ENCODE results near the gene RNF19B. TPM values are rescaled to one million over a fixed set of nuclear protein-coding genes. Genes with fewer than 3 reads are reported as not detected.

The RNF19B gene
- total RNA-seq, 1 donor from 2014 or later = 33.7 TPM

- Histone ChIP-seq H3K27me3 (ENCODE audit: control insufficient read depth, insufficient read depth, low read length) (peaks cover 4% of the 10 kb centered on the region), H3K4me3 (ENCODE audit: low read depth, low read length) (no peak overlapping the region), H3K36me3 (ENCODE audit: control insufficient read depth, insufficient read depth, low read length) (no peaks in the 10 kb centered on the region)
- TF ChIP-seq CTCF (IDR thresholded peaks at IDR 0.05; ENCODE audit: insufficient read depth, low read length, poor library complexity, severe bottlenecking) = no peak
- DNase-seq (ENCODE audit: low read depth) = no peak
Observed at GRCh38 chr1:32895325-32896215, 69.0 kb downstream of the RNF19B start.

DNA sequence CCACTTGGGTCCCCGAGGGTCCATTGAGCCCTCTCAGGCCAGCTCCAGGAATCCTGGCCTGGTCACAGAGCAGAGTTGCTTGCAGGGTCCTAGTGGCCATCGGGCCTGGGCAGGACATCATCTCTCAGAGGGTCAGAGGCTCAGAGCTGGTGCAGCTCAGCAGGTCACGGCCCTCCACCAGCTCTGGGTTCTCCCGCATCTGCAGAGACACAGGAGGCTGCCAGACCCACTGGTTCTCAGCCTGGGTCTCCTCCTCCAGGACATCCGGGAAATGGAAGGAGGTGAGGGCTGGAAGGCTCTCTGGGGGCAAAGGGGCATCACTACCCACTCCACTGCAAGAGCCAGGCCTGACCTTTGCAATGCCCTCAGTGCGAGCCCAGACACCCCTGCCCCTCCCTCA, 69.9 kb downstream of the RNF19B start:
- Histone ChIP-seq H3K36me3 (ENCODE audit: control insufficient read depth, insufficient read depth, low read length) (no peaks in the 10 kb centered on the region), H3K27me3 (ENCODE audit: control insufficient read depth, insufficient read depth, low read length) (peaks cover 4% of the 10 kb centered on the region), H3K4me3 (ENCODE audit: low read depth, low read length) (no peak overlapping the region)
- no peak for TF ChIP-seq CTCF (IDR thresholded peaks at IDR 0.05; ENCODE audit: insufficient read depth, low read length, poor library complexity, severe bottlenecking)
- no peak for DNase-seq (ENCODE audit: low read depth)

DNA sequence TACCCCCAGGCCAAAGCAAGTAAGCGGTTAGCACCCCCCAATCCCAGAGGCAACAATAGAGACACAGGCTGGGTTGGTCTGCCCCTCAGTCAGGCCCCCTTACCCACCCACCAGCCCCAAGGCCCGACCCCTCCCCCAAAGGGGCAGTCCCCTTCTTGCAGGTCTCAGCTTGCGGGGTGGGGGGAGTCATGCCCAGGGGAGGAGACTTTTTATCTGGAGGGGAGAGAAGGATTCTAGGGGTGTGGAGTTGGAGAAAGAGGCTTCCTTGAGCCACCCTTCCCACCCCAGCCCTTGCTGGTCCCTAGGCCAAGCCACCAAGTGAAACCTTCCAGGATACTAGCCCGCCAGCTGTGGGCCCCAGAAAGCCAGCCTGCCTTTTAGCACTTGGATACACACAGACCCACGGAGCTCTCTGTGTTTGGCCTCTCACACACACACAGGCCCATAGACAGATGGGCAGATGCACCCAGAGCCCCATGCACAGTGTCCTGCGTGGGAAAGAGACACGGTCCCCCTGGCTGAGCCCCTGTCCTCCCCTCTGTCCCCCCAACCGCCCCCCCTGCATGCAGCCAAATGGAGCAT, 70.5 kb downstream of the RNF19B start:
- DNase-seq (ENCODE audit: low read depth) = no peak

GRCh38 chr1:32893198-32894018, 71.2 kb downstream of the RNF19B start:
- no peak for DNase-seq (ENCODE audit: low read depth)
- H3K36me3 ChIP-seq (ENCODE audit: control insufficient read depth, insufficient read depth, low read length) = no peaks in the 10 kb centered on the region
- TF ChIP-seq CTCF (IDR thresholded peaks at IDR 0.05; ENCODE audit: insufficient read depth, low read length, poor library complexity, severe bottlenecking) = peak; percentile 33
- H3K4me3 ChIP-seq (ENCODE audit: low read depth, low read length) = peak overlapping the region; percentile 44
- peaks cover 8% of the 10 kb centered on the region for H3K27me3 ChIP-seq (ENCODE audit: control insufficient read depth, insufficient read depth, low read length)

More for the DNA sequence above, 70.5 kb downstream of the RNF19B start:
- H3K4me3 ChIP-seq (ENCODE audit: low read depth, low read length) = no peak overlapping the region
- no peaks in the 10 kb centered on the region for H3K36me3 ChIP-seq (ENCODE audit: control insufficient read depth, insufficient read depth, low read length)
- TF ChIP-seq CTCF (IDR thresholded peaks at IDR 0.05; ENCODE audit: insufficient read depth, low read length, poor library complexity, severe bottlenecking) = no peak
- peaks cover 4% of the 10 kb centered on the region for H3K27me3 ChIP-seq (ENCODE audit: control insufficient read depth, insufficient read depth, low read length)

DNA sequence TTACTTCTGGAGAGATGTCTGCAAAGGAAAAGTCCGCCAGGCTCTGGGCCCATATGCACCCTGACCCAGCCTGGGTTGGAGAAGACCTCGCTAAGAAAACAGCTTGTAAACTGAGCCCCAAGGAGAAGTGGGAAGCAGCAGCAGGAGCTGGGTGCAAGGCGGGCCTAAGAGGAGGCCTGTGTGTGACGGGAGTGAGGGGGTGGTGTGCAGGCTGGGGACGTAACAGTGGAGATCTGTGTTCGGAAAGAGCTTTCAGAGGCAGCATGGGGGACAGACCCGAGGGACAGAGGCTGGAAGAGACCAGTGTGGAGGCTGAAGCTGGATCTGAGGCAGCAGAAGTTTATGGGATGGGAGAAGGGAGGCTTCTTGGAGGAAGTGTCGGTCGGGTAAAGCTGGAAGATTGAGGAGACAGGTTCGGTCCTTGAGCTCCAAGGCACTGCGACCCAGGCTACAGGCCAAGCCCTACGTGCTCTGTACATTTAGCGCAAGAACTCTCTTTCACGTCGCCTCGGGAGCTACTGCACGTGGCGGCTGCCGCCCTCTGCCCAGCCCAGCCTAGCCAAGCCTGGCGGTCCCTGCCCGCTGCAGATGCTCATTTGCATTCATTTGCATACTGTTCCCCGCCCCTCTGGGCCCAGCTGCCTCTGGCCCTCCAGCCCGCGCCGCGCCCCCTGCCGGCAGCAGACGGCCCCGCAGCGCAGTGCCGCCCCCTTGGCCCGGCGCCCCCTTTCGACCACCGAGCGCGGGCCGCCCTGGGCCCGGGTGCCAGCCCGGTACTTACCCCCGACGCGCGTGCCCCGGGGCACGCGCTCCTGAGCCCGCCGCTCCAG, 72.0 kb downstream of the RNF19B start:
- Histone ChIP-seq H3K27me3 (ENCODE audit: control insufficient read depth, insufficient read depth, low read length) (peaks cover 10% of the 10 kb centered on the region), H3K36me3 (ENCODE audit: control insufficient read depth, insufficient read depth, low read length) (no peaks in the 10 kb centered on the region), H3K4me3 (ENCODE audit: low read depth, low read length) (peak overlapping the region; percentile 44)
- TF ChIP-seq CTCF (IDR thresholded peaks at IDR 0.05; ENCODE audit: insufficient read depth, low read length, poor library complexity, severe bottlenecking) = peak; percentile 34
- DNase-seq (ENCODE audit: low read depth) = no peak
